ENCODE measurements around the gene CENPN. TPM values are rescaled to one million over a fixed set of nuclear protein-coding genes. Genes with fewer than 3 reads are reported as not detected.

CENPN gene
- total and polyA plus RNA-seq, 10 of the 15 experiments (the other 5 are each of a cell fraction or from before 2014, with no cell fraction given): 39.8 to 143 (median 66.8) TPM

DNA sequence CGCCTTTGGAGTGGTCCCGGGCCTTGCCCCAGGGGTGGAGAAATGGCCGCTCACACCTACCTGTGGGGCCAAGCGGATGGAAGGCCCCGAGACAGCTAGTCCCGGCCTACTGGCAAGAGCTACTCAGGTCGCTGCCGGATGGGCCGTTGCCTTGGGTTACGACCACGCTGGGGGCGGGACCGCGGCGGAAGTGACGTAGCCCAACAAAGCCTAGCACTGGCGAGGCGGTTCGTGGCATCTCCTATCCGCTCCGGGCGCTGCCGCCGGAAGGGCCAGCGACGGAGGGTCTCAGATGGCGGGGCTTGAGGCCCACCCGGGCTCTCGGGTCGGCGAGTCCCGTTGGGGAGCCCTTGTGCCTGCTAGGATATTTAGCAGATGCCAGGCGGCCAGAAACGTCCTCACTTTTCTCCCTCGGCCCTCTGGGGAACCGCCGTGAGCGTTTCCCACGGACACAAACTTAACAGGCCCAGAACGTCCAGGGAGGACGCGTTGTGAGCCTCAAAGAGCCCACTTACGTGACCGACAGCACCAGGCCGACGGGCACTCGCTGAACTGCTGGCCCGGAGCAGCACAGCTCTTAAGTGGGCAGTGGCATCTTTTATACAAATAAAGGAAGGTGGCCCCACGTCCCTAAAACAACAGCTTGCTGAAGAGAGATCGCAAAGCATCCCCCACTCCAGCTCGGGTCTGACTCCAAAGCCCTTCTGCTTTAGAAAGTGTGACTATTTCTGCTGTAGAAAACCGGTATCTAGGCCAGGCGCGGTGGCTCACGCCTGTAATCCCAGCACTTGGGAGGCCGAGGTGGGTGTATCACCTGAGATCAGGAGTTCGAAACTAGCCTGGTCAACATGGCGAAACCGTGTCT, 70.3 kb downstream of the CENPN start, which contains the start of gene C16orf46 (continued):
- peak in 1 of 2 experiments; percentile 20; a peak in 1 of 4 replicates for TF ChIP-seq BHLHE40 (IDR thresholded peaks at IDR 0.05; ENCODE audit: borderline replicate concordance in 1 of 2, low read depth in 2 of 2, low read length in 1 of 2)
- TF ChIP-seq SREBF1 (IDR thresholded peaks at IDR 0.05; ENCODE audit: low read length): no peak
- TF ChIP-seq, protein P1, sequence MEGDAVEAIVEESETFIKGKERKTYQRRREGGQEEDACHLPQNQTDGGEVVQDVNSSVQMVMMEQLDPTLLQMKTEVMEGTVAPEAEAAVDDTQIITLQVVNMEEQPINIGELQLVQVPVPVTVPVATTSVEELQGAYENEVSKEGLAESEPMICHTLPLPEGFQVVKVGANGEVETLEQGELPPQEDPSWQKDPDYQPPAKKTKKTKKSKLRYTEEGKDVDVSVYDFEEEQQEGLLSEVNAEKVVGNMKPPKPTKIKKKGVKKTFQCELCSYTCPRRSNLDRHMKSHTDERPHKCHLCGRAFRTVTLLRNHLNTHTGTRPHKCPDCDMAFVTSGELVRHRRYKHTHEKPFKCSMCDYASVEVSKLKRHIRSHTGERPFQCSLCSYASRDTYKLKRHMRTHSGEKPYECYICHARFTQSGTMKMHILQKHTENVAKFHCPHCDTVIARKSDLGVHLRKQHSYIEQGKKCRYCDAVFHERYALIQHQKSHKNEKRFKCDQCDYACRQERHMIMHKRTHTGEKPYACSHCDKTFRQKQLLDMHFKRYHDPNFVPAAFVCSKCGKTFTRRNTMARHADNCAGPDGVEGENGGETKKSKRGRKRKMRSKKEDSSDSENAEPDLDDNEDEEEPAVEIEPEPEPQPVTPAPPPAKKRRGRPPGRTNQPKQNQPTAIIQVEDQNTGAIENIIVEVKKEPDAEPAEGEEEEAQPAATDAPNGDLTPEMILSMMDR (IDR thresholded peaks at IDR 0.05 in 2 of 3, conservative IDR thresholded peaks at IDR 0.05 in 1 of 3; ENCODE audit: control insufficient read depth in 2 of 3, extremely low read depth in 1 of 3, insufficient read depth in 1 of 3, low read depth in 3 of 3, low read length in 3 of 3): no peak
- TF ChIP-seq ZNF384 (IDR thresholded peaks at IDR 0.05; ENCODE audit: borderline replicate concordance, low read depth, low read length): no peak
- peak; percentile 69 for TF ChIP-seq IKZF1 (conservative IDR thresholded peaks at IDR 0.05)
- peak in 1 of 2 experiments; percentile 56; a peak in 1 of 3 replicates for TF ChIP-seq EGR1 (IDR thresholded peaks at IDR 0.05; ENCODE audit: borderline replicate concordance in 1 of 2, low read depth in 2 of 2, low read length in 2 of 2)
- TF ChIP-seq WRNIP1 (IDR thresholded peaks at IDR 0.05; ENCODE audit: borderline replicate concordance, low read depth, low read length): no peak
- peak; percentile 87; the same call in 1 of the 2 replicates for TF ChIP-seq PML (IDR thresholded peaks at IDR 0.05; ENCODE audit: low read length)
- no peak for TF ChIP-seq RAD21 (IDR thresholded peaks at IDR 0.05; ENCODE audit: insufficient read depth, low read depth, low read length)
- TF ChIP-seq, protein P2, sequence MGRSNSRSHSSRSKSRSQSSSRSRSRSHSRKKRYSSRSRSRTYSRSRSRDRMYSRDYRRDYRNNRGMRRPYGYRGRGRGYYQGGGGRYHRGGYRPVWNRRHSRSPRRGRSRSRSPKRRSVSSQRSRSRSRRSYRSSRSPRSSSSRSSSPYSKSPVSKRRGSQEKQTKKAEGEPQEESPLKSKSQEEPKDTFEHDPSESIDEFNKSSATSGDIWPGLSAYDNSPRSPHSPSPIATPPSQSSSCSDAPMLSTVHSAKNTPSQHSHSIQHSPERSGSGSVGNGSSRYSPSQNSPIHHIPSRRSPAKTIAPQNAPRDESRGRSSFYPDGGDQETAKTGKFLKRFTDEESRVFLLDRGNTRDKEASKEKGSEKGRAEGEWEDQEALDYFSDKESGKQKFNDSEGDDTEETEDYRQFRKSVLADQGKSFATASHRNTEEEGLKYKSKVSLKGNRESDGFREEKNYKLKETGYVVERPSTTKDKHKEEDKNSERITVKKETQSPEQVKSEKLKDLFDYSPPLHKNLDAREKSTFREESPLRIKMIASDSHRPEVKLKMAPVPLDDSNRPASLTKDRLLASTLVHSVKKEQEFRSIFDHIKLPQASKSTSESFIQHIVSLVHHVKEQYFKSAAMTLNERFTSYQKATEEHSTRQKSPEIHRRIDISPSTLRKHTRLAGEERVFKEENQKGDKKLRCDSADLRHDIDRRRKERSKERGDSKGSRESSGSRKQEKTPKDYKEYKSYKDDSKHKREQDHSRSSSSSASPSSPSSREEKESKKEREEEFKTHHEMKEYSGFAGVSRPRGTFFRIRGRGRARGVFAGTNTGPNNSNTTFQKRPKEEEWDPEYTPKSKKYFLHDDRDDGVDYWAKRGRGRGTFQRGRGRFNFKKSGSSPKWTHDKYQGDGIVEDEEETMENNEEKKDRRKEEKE (IDR thresholded peaks at IDR 0.05): no peak

Measured in GM12878 (cell line).